ENCODE measurements around the gene DGUOK.

The DGUOK gene

DNA sequence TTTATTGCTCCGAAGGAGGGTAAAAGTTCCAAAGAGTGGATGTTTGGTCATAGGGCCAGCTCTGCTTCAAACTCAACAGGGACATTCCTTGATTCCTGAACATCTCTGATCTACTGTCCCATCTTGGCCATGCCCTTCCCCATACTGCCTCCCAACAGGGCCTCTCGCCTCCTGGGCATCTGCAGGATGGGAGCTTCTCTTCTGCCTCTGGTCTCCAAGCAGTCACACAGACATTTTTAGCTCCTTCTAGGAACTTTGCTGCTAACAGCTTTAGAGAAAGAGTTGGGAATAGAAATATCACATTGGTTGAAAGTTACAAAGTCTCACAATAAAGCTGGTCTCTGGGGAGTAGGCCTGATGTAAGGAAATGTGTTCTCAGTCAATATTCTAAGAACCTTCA is 9.4 kb upstream of the DGUOK start:
- no peak overlapping the region for H3K4me3 ChIP-seq (ENCODE audit: low read depth, low read length)
- no peak for DNase-seq (ENCODE audit: low read depth)
- TF ChIP-seq, protein P1, sequence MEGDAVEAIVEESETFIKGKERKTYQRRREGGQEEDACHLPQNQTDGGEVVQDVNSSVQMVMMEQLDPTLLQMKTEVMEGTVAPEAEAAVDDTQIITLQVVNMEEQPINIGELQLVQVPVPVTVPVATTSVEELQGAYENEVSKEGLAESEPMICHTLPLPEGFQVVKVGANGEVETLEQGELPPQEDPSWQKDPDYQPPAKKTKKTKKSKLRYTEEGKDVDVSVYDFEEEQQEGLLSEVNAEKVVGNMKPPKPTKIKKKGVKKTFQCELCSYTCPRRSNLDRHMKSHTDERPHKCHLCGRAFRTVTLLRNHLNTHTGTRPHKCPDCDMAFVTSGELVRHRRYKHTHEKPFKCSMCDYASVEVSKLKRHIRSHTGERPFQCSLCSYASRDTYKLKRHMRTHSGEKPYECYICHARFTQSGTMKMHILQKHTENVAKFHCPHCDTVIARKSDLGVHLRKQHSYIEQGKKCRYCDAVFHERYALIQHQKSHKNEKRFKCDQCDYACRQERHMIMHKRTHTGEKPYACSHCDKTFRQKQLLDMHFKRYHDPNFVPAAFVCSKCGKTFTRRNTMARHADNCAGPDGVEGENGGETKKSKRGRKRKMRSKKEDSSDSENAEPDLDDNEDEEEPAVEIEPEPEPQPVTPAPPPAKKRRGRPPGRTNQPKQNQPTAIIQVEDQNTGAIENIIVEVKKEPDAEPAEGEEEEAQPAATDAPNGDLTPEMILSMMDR (IDR thresholded peaks at IDR 0.05; ENCODE audit: low read depth, low read length, missing control alignments): no peak

DNA sequence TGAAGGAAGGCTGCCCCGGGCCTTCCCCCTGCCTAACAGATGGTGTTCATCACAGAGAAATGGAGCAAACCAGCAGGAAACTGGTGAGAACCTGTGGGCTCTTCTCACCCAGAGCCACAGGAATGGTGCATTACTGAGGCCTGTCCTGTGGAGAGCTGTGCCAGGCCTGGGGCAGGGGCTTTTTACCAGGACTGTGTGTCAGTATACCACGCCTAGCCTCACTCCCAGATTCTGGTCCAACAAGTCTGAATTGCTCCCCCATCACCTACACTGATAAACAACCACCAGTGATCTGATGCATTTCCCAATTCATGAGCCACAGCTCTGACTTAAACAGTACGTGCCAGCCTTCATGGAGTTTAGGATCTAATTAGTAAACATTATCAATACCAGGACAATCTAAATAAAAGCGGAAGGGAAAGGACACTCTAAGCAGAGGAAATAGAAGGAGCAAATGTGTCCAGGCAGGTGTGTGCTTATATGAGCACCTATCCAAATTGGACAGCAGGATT is 8.9 kb upstream of the DGUOK start:
- H3K4me3 ChIP-seq (ENCODE audit: low read depth, low read length): no peak overlapping the region
- DNase-seq (ENCODE audit: low read depth): no peak
- TF ChIP-seq, protein P1 (IDR thresholded peaks at IDR 0.05; ENCODE audit: low read depth, low read length, missing control alignments): no peak

DNA sequence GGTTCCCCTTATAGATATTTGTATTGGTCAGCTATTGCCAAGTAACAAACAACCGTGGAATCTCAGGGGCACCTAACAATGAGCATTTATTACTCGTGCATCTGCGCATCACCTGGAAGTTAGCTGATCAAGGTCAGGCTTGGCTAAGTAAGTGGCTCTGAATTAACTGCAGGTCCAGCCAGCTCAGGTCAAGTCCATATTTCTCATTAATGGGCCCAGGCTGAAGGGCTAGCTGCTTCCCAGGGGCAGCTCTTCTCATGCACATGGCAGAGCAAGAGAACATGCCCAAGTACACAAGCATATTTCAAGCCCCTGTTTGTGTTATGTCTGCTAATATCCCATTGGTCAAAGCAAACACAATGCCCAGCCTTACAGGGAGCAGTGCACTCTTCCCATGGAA is 7.8 kb upstream of the DGUOK start:
- TF ChIP-seq, protein P1 (IDR thresholded peaks at IDR 0.05; ENCODE audit: low read depth, low read length, missing control alignments): no peak
- no peak overlapping the region for H3K4me3 ChIP-seq (ENCODE audit: low read depth, low read length)
- DNase-seq (ENCODE audit: low read depth): no peak

DNA sequence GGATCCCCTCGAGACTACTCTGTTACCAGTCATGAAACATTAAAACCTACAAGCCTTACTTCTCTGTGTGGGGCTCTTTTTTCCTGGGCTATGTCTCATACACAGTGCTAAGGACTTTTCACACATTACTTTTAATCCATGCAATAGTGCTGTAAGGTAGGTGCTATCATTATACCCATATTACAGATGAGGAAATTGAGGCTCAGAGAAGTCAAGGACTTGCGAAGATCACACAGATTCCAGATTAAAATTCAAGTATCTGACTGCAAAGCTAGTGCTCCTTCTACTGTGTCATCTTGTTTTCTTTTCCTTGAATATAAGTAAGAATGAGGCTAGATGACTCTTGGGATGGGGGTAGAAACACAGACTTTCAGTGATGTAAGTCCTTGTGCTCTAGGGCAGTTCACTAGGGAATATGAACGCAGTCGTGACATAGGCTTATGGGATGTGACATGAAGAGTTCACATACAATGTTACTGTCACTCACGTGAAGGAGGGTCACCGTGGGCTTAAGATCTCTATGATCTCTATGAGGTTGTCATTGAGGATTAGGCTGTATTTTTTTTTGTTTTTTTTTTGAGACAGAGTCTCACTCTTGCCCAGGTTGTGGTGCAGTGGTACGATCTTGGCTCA is 7.0 kb upstream of the DGUOK start:
- no peak overlapping the region for H3K4me3 ChIP-seq (ENCODE audit: low read depth, low read length)
- TF ChIP-seq, protein P1 (IDR thresholded peaks at IDR 0.05; ENCODE audit: low read depth, low read length, missing control alignments): no peak
- no peak for DNase-seq (ENCODE audit: low read depth)

- H3K4me3 ChIP-seq (ENCODE audit: low read depth, low read length): no peak overlapping the region
- TF ChIP-seq, protein P1 (IDR thresholded peaks at IDR 0.05; ENCODE audit: low read depth, low read length, missing control alignments): peak; percentile 45
- no peak for DNase-seq (ENCODE audit: low read depth)
Observed at GRCh38 chr2:73920577-73921545, 5.8 kb upstream of the DGUOK start.

- TF ChIP-seq, protein P1 (IDR thresholded peaks at IDR 0.05; ENCODE audit: low read depth, low read length, missing control alignments): no peak
- DNase-seq (ENCODE audit: low read depth): no peak
- H3K4me3 ChIP-seq (ENCODE audit: low read depth, low read length): no peak overlapping the region
Observed at GRCh38 chr2:73921581-73921980, 5.1 kb upstream of the DGUOK start.
